H1 (cell line): ENCODE measurements around the gene PCDHA11. TPM values are rescaled to one million over a fixed set of nuclear protein-coding genes. Genes with fewer than 3 reads are reported as not detected.

Source experiments
- CTCF ChIA-PET: fragments of 300-600 bp; sonication (Branson Sonifier 250); formaldehyde crosslinking; loops from one replicate; lab custom pipeline; 2021; ENCODE audit not compliant: partially characterized antibody; lab: Charles Lee
- POLR2A ChIA-PET: fragments of 300-600 bp; sonication (Branson Sonifier 250); formaldehyde crosslinking; loops from one replicate; lab custom pipeline; 2021; ENCODE audit warnings: inconsistent platforms; ENCODE audit not compliant: partially characterized antibody; lab: Charles Lee
- DNase-seq, 2 experiments: peaks; one replicate each; pipeline versions ENCODE4 v3.0.0 to v3.0.0-alpha.2; 2010 to 2022; ENCODE audit warnings: low spot score in 2 of 2, low read depth in 1 of 2, mixed read lengths in 1 of 2
- FAIRE-seq: peaks from 2 replicates; lab custom pipeline; 2011; peaks lifted over from hg19 to GRCh38; lab: Jason Lieb, UNC
- H2AFZ ChIP-seq: 2 replicates; pipeline ENCODE4 v1.8.1; 2012; ENCODE audit warnings: low read length, inconsistent platforms
- H2AK5ac ChIP-seq: 2 replicates; pipeline ENCODE4 v1.6.1; 2013; ENCODE audit warnings: low read depth, low read length
- H2BK120ac ChIP-seq: replicated peaks from 2 replicates; pipeline ENCODE3; 2013; ENCODE audit warnings: low read depth, low read length, inconsistent platforms
- H2BK12ac ChIP-seq: 2 replicates; pipeline ENCODE4 v1.6.1; 2013; ENCODE audit warnings: low read depth, low read length
- H2BK15ac ChIP-seq: 2 replicates; pipeline ENCODE4 v1.6.1; 2013; ENCODE audit warnings: low read length
- H2BK20ac ChIP-seq: 2 replicates; pipeline ENCODE4 v1.6.1; 2013; ENCODE audit warnings: low read length
- H2BK5ac ChIP-seq: 2 replicates; pipeline ENCODE4 v1.6.1; 2013; ENCODE audit warnings: low read depth, low read length
- H3K14ac ChIP-seq: 2 replicates; pipeline ENCODE4 v1.6.1; 2013; ENCODE audit warnings: inconsistent platforms; ENCODE audit not compliant: insufficient read length
- H3K18ac ChIP-seq: 2 replicates; pipeline ENCODE4 v1.6.1; 2013; ENCODE audit warnings: low read length; ENCODE audit errors: extremely low read depth
- H3K23ac ChIP-seq: 2 replicates; pipeline ENCODE4 v1.6.1; 2013; ENCODE audit warnings: inconsistent platforms; ENCODE audit not compliant: insufficient read length
- H3K23me2 ChIP-seq: 2 replicates; pipeline ENCODE4 v1.6.1; 2013; ENCODE audit warnings: low read depth, low read length
- H3K27ac ChIP-seq: 2 replicates; pipeline ENCODE4 v1.6.1; 2011; ENCODE audit warnings: low read depth, low read length, inconsistent platforms
- H3K27me3 ChIP-seq, 4 experiments: replicated peaks in 1 of 4; 1 replicate in 1 of 4; 2 replicates in 3 of 4; pipeline versions ENCODE4 v1.6.1 to v1.8.1; 2011 to 2013; ENCODE audit warnings: low read length in 3 of 4, mild to moderate bottlenecking in 3 of 4, inconsistent platforms in 2 of 4, mixed read lengths in 2 of 4, moderate library complexity in 1 of 4; ENCODE audit not compliant: control insufficient read depth in 3 of 4, insufficient read depth in 3 of 4; ENCODE audit errors: extremely low read depth in 1 of 4
- H3K36me3 ChIP-seq, 4 experiments: 2 replicates each; pipeline versions ENCODE4 v1.6.1 to v1.8.1; 2011 to 2013; ENCODE audit warnings: mild to moderate bottlenecking in 4 of 4, low read length in 3 of 4, moderate library complexity in 2 of 4, control low read depth in 1 of 4, inconsistent platforms in 1 of 4; ENCODE audit not compliant: insufficient read depth in 4 of 4, control insufficient read depth in 2 of 4
- H3K4ac ChIP-seq: replicated peaks from 2 replicates; pipeline ENCODE3; 2013; ENCODE audit warnings: low read length, low read depth, mixed read lengths, inconsistent platforms; ENCODE audit not compliant: insufficient read length
- H3K4me1 ChIP-seq, 4 experiments: replicated peaks in 1 of 4; 1 replicate in 1 of 4; 2 replicates in 3 of 4; pipeline versions ENCODE4 v1.6.1 to v1.8.1; 2011 to 2013; ENCODE audit warnings: low read length in 3 of 4, inconsistent platforms in 2 of 4, mixed read lengths in 1 of 4; ENCODE audit not compliant: insufficient read depth in 4 of 4, control insufficient read depth in 3 of 4
- H3K4me2 ChIP-seq, 2 experiments: 2 replicates each; pipeline versions ENCODE4 v1.6.1 to v1.8.1; 2011 to 2013; ENCODE audit warnings: low read depth in 2 of 2, low read length in 2 of 2, control low read depth in 1 of 2, inconsistent platforms in 1 of 2, mild to moderate bottlenecking in 1 of 2; ENCODE audit not compliant: insufficient read depth in 1 of 2
- H3K4me3 ChIP-seq, 4 experiments: fragments of 200-600, 300-600 bp in 1 of 4; sonication (generic), shearing (Covaris generic), sonication (Bioruptor Twin) in 1 of 4; 2 replicates each; pipeline versions ENCODE4 v1.5.1 to v1.8.1; 2011 to 2016; ENCODE audit warnings: low read length in 4 of 4, low read depth in 3 of 4, control low read depth in 2 of 4, inconsistent platforms in 2 of 4, mild to moderate bottlenecking in 2 of 4, mixed read lengths in 1 of 4, moderate library complexity in 1 of 4; ENCODE audit not compliant: insufficient read depth in 2 of 4; ENCODE audit errors: extremely low read depth in 1 of 4
- H3K56ac ChIP-seq: replicated peaks from 2 replicates; pipeline ENCODE3; 2013; ENCODE audit warnings: low read depth, mild to moderate bottlenecking, mixed read lengths, low read length, inconsistent platforms; ENCODE audit not compliant: insufficient read length
- H3K79me1 ChIP-seq: 2 replicates; pipeline ENCODE4 v1.6.1; 2013; ENCODE audit warnings: low read depth, low read length, control low read depth
- H3K79me2 ChIP-seq, 2 experiments: 2 replicates each; pipeline versions ENCODE4 v1.6.1 to v1.8.1; 2012 to 2013; ENCODE audit warnings: low read length in 2 of 2, mild to moderate bottlenecking in 2 of 2, inconsistent platforms in 1 of 2; ENCODE audit not compliant: insufficient read depth in 2 of 2, control insufficient read depth in 1 of 2
- H3K9ac ChIP-seq, 4 experiments: replicated peaks in 1 of 4; 1 replicate in 1 of 4; 2 replicates in 3 of 4; pipeline versions ENCODE4 v1.6.1 to v1.8.1; 2011 to 2013; ENCODE audit warnings: low read depth in 3 of 4, low read length in 3 of 4, control low read depth in 2 of 4, mild to moderate bottlenecking in 2 of 4, moderate library complexity in 2 of 4, inconsistent platforms in 1 of 4; ENCODE audit errors: extremely low read depth in 1 of 4
- H3K9me3 ChIP-seq, 2 experiments: 2 replicates each; pipeline versions ENCODE4 v1.6.1 to v1.8.1; 2012 to 2013; ENCODE audit warnings: mild to moderate bottlenecking in 2 of 2, moderate library complexity in 2 of 2, control low read depth in 1 of 2, inconsistent platforms in 1 of 2, low read depth in 1 of 2, low read length in 1 of 2, mixed read lengths in 1 of 2; ENCODE audit not compliant: insufficient read depth in 2 of 2
- H4K20me1 ChIP-seq, 2 experiments: replicated peaks in 1 of 2; 2 replicates each; pipeline versions ENCODE3 to v1.8.1; 2011 to 2013; ENCODE audit warnings: inconsistent platforms in 2 of 2, low read length in 2 of 2, mild to moderate bottlenecking in 1 of 2; ENCODE audit not compliant: insufficient read depth in 2 of 2, control insufficient read depth in 1 of 2
- H4K5ac ChIP-seq: 2 replicates; pipeline ENCODE4 v1.6.1; 2013; ENCODE audit warnings: low read length, low read depth, mixed read lengths, inconsistent platforms; ENCODE audit not compliant: insufficient read length
- H4K8ac ChIP-seq: 2 replicates; pipeline ENCODE4 v1.8.0; 2013; ENCODE audit warnings: mild to moderate bottlenecking, moderate library complexity, low read length, inconsistent platforms; ENCODE audit not compliant: insufficient read depth; ENCODE audit errors: extremely low read depth
- H4K91ac ChIP-seq: replicated peaks from 2 replicates; pipeline ENCODE3; 2013; ENCODE audit warnings: low read length, mixed read lengths, inconsistent platforms; ENCODE audit not compliant: insufficient read length
- TAF1 ChIP-seq: IDR thresholded peaks from 2 replicates; pipeline ENCODE4 v1.6.1; 2011; ENCODE audit warnings: mild to moderate bottlenecking, low read depth, low read length
- WGBS, 2 experiments: shearing (Covaris generic) in 1 of 2; methylation state at CpG; one replicate each; pipeline versions ENCODE4 v1.1.6 to v1.1.7; 2013 to 2015; ENCODE audit warnings: low lambda C conversion rate in 2 of 2, mixed read lengths in 2 of 2, inconsistent platforms in 1 of 2, low coverage in 1 of 2, missing lambda C conversion rate in 1 of 2; ENCODE audit not compliant: insufficient replicate concordance in 2 of 2, insufficient coverage in 1 of 2, insufficient read length in 1 of 2; ENCODE audit errors: extremely low coverage in 1 of 2, missing lambda C conversion rate in 1 of 2; 5-methylcytosine and 5-hydroxymethylcytosine counted together
- polyA plus RNA-seq, 7 experiments: library from polyadenylated mRNA; depleted of rRNA in 3 of 7; stranded (reverse) in 5 of 7; unstranded in 2 of 7; fragments of >200 nt in 5 of 7; fragments of 200-250 nt in 2 of 7; gene quantifications; 1 replicate in 5 of 7; 2 replicates in 1 of 7; 4 replicates in 1 of 7; pipeline versions ENCODE4 v1.2.1 to v1.2.3, GENCODE V29; 2011 to 2013; ENCODE audit warnings: missing spikeins in 2 of 7, mixed read lengths in 2 of 7
- total RNA-seq: library from RNA; stranded (reverse); fragmentation: NEBNext Ultra II Directional; extraction: Animal tissue kit (Norgen Biotek cat#: 25700); gene quantifications from 2 replicates; pipeline ENCODE4 v1.2.1, GENCODE V29; 2021

PCDHA11 gene
- total and polyA plus RNA-seq, 2 of the 8 experiments (the other 6 are each of a cell fraction or from before 2014, with no cell fraction given) = 4.7 to 6.6 TPM

DNA sequence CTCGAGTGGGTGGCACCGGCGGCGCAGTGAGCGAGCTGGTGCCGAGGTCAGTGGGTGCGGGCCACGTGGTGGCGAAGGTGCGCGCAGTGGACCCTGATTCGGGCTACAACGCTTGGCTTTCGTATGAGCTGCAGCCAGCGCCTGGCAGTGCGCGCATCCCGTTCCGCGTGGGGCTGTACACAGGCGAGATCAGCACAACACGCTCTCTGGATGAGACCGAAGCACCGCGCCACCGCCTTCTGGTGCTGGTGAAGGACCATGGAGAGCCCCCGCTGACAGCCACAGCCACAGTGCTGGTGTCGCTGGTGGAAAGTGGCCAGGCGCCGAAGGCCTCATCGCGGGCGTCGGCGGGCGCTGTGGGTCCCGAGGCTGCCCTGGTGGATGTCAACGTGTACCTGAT lies 45.3 kb upstream of the PCDHA11 start:
- no peak overlapping the region for H3K9ac ChIP-seq
- DNase-seq (no peak), FAIRE-seq (no peak)
- H3K27me3 ChIP-seq = no peaks in the 10 kb centered on the region
- peak overlapping the region; percentile 85; the same call in 1 of the 2 replicates for H4K8ac ChIP-seq
- no peak overlapping the region for H3K4me3 ChIP-seq
- no peaks in the 10 kb centered on the region for H3K4me1 ChIP-seq
- no peak overlapping the region for H3K4ac ChIP-seq
- H3K79me1 ChIP-seq = no peaks in the 10 kb centered on the region
- H4K20me1 ChIP-seq = peaks cover 0 to 3% of the 10 kb centered on the region in 2 experiments
- H2AFZ ChIP-seq = no peak overlapping the region
- no peak overlapping the region for H3K27ac ChIP-seq
- no peak overlapping the region for H4K91ac ChIP-seq
- H3K79me2 ChIP-seq = no peaks in the 10 kb centered on the region
- no peak overlapping the region for H2AK5ac ChIP-seq
- no peak overlapping the region for H2BK20ac ChIP-seq
- 98% methylated on average over 38 of the region's 38 CpGs; no CpG with 5 or more reads in 1 of the 2 experiments for WGBS, 2 experiments
- H3K36me3 ChIP-seq = peaks cover 0 to 3% (median 0%) of the 10 kb centered on the region in 4 experiments; a peak in 1 of 8 replicates
- TF ChIP-seq TAF1 = no peak
- TF ChIP-seq, all 59 proteins: peak for 0
- Histone ChIP-seq H2BK15ac (no peak overlapping the region), H3K4me2 (no peak overlapping the region), H2BK12ac (no peak overlapping the region), H3K23ac (no peak overlapping the region), H2BK5ac (no peak overlapping the region), H3K14ac (no peak overlapping the region), H3K9me3 (peaks cover 0 to 11% of the 10 kb centered on the region in 2 experiments; a peak in 1 of 4 replicates), H4K5ac (no peak overlapping the region), H3K56ac (no peak overlapping the region), H3K23me2 (no peaks in the 10 kb centered on the region), H3K18ac (no peak overlapping the region), H2BK120ac (no peak overlapping the region)
- CTCF ChIA-PET = interaction anchor here (0.6 to 5.5 kb wide), 5 partner anchors 11 to 46 kb away, joined by 3 to 49 read pairs (median 4); partner anchors contain the start of genes PCDHA4, PCDHA7 and PCDHA8
- POLR2A ChIA-PET = no interaction called here
